HFFc6 (cell line): ENCODE measurements around the gene PSD2. TPM values are rescaled to one million over a fixed set of nuclear protein-coding genes. Genes with fewer than 3 reads are reported as not detected.

Experiments used
- DNase-seq: peaks from one replicate; pipeline ENCODE4 v3.0.0-alpha.2; 2018
- H3K27ac Mint-ChIP-seq: 2 replicates; pipeline ENCODE4 v1.8.0; 2020; ENCODE audit warnings: mild to moderate bottlenecking, mixed read lengths
- H3K27me3 Mint-ChIP-seq: 2 replicates; pipeline ENCODE4 v1.8.0; 2021; ENCODE audit warnings: mild to moderate bottlenecking, moderate library complexity, mixed read lengths; ENCODE audit not compliant: insufficient read depth
- H3K36me3 Mint-ChIP-seq: 2 replicates; pipeline ENCODE4 v1.8.0; 2021; ENCODE audit warnings: low read depth, mixed read lengths
- H3K4me1 Mint-ChIP-seq: 2 replicates; pipeline ENCODE4 v1.8.0; 2020; ENCODE audit warnings: low read depth, mixed read lengths
- H3K4me3 Mint-ChIP-seq: 2 replicates; pipeline ENCODE4 v1.8.0; 2020; ENCODE audit warnings: mild to moderate bottlenecking, moderate library complexity, mixed read lengths
- H3K9me3 Mint-ChIP-seq: 2 replicates; pipeline ENCODE4 v1.8.0; 2020; ENCODE audit warnings: mild to moderate bottlenecking, mixed read lengths
- total RNA-seq, 6 experiments: library from RNA; stranded (reverse); fragmentation: NEBNext Ultra II Directional; extraction: Animal tissue kit (Norgen Biotek cat#: 25700); gene quantifications; 2 replicates in 1 of 6; 3 replicates in 5 of 6; pipeline ENCODE4 v1.2.3, GENCODE V29; 2021
- TF ChIP-seq, protein P1 (sequence below): fragments of 200-600 bp; sonication (generic); IDR thresholded peaks from 2 replicates; pipeline ENCODE4 v1.5.0; 2021; ENCODE audit warnings: antibody characterized with exemption, mild to moderate bottlenecking

Gene PSD2
- total RNA-seq, 6 experiments from 2014 or later, result 0.02 to 0.14 (median 0.07) TPM; not detected in 1

DNA sequence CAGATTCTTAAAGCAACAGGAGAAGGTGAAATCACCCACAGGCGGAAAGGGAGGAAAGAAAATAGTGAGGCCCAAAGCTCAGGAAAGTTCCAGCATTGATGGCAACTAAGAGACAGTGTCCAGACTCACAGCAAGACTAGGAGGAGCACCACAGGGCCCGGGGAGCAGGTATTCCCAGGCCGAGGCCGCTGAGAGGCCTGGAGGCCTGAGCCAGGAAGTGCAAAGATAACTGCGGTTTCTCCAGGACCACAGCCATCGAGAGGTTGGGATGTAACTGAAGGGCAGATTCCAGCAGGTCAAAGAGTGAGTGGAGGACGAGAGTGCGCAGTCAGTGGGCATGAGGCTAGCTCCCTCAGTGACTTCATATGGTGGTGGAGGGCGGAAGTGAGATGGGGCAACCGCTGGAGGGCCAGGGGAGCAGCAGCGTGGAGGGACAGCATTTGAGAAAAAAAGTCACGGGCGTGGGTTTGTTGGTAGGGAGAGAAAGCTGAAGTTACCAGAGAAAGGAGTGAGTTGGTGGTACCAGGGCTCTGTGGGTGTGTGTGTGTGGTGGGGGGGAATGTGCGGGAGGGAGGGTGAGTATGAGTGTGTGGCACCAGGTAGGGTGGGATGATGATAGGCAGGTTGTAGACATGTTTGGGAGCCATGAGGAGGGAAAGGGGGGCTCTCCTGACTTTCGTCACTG is 89.7 kb downstream of the PSD2 start:
- no peak overlapping the region for H3K4me3 Mint-ChIP-seq
- H3K36me3 Mint-ChIP-seq, result no peaks in the 10 kb centered on the region
- H3K4me1 Mint-ChIP-seq, result peaks cover 8% of the 10 kb centered on the region
- peaks cover 64% of the 10 kb centered on the region for H3K27me3 Mint-ChIP-seq
- TF ChIP-seq, protein P1, sequence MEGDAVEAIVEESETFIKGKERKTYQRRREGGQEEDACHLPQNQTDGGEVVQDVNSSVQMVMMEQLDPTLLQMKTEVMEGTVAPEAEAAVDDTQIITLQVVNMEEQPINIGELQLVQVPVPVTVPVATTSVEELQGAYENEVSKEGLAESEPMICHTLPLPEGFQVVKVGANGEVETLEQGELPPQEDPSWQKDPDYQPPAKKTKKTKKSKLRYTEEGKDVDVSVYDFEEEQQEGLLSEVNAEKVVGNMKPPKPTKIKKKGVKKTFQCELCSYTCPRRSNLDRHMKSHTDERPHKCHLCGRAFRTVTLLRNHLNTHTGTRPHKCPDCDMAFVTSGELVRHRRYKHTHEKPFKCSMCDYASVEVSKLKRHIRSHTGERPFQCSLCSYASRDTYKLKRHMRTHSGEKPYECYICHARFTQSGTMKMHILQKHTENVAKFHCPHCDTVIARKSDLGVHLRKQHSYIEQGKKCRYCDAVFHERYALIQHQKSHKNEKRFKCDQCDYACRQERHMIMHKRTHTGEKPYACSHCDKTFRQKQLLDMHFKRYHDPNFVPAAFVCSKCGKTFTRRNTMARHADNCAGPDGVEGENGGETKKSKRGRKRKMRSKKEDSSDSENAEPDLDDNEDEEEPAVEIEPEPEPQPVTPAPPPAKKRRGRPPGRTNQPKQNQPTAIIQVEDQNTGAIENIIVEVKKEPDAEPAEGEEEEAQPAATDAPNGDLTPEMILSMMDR, result no peak
- H3K27ac Mint-ChIP-seq, result no peak overlapping the region
- no peaks in the 10 kb centered on the region for H3K9me3 Mint-ChIP-seq
- DNase-seq, result peak; percentile 4

DNA sequence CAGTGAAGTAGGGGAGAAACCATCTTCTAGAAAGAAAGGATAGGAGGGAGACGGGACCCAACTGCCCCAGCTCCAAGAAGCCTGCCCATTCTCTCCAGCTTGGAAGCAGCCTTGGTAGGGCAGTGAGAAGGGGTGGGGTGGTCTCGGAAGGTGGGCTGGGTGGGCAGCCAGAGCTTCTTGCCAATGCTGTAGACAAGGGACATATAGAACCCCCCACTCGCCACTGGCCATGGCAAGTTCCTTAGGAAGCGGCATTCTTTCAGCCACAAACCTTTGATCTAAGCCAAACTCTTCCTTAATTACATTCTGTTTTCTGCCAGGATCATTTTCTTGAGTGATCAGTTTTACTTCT is 90.2 kb downstream of the PSD2 start:
- H3K4me3 Mint-ChIP-seq, result no peak overlapping the region
- H3K27ac Mint-ChIP-seq, result no peak overlapping the region
- H3K27me3 Mint-ChIP-seq, result peaks cover 69% of the 10 kb centered on the region
- H3K4me1 Mint-ChIP-seq, result peaks cover 8% of the 10 kb centered on the region
- TF ChIP-seq, protein P1, result no peak
- DNase-seq, result no peak
- H3K9me3 Mint-ChIP-seq, result no peaks in the 10 kb centered on the region
- H3K36me3 Mint-ChIP-seq, result no peaks in the 10 kb centered on the region

DNA sequence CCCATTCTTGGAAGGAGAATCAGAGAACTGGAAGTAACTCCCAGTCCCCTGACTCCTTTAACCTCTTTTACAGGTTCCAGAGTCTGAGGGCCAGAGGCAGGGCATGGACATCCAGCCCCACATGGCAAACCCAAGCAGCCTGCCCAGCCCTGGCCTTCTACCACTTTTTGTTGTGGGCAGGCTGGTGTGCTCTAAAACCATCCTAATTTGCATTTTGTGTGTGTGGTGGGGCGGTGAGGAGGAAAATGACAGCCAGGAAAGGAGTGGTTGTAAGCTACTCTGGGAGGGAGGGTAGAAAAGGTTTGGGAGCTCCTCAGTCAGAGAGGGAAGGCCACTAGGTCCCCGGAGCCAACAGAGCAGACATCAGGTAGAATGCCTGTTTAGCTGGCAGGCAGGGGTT is 90.6 kb downstream of the PSD2 start:
- no peak for DNase-seq
- TF ChIP-seq, protein P1, result no peak
- Mint-ChIP-seq H3K36me3 (no peaks in the 10 kb centered on the region), H3K27ac (no peak overlapping the region), H3K4me3 (no peak overlapping the region), H3K4me1 (peaks cover 8% of the 10 kb centered on the region), H3K9me3 (no peaks in the 10 kb centered on the region), H3K27me3 (peaks cover 69% of the 10 kb centered on the region)

DNA sequence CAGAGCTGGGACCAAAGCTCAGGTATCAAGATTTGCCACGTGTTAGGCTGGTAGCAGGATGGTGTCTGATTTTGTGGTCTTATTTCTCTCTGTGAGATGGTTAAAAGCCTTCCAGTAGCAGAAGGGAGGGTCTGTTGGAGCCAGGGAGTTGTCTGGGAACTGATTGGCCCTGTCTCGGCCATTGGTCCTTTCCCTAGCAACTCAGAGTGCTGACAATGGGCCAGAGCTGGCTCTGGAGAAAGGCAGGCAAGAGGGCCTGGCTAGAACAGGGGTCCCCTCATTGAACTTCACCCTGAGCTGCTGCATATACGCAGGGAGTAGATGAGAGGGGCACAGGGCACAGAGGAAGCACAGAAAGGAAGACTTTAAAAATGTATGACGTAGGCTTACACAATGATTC is 92.8 kb downstream of the PSD2 start:
- H3K27me3 Mint-ChIP-seq, result peaks cover 72% of the 10 kb centered on the region
- peaks cover 8% of the 10 kb centered on the region for H3K4me1 Mint-ChIP-seq
- no peak overlapping the region for H3K27ac Mint-ChIP-seq
- no peaks in the 10 kb centered on the region for H3K36me3 Mint-ChIP-seq
- no peaks in the 10 kb centered on the region for H3K9me3 Mint-ChIP-seq
- TF ChIP-seq, protein P1, result no peak
- H3K4me3 Mint-ChIP-seq, result no peak overlapping the region
- no peak for DNase-seq

DNA sequence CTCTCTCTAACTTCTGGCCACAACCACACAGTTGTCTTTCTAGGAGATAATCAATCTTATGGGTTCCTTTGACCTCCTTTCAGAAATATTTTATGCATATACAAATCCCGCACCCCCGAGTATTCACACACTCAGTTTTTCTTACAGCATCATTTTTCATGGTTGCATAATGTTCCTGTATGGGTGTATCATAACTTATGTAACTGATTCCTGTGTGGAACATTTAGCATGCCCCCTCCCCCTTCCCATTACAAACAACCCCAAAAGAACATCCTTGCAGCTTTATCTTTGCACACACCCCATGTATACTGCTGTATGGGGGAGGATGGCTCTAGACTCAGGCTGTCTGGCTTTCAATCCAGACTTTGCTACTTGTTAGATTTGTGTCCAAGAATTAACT is 93.8 kb downstream of the PSD2 start:
- no peak overlapping the region for H3K4me3 Mint-ChIP-seq
- H3K27me3 Mint-ChIP-seq, result peaks cover 70% of the 10 kb centered on the region
- TF ChIP-seq, protein P1, result no peak
- no peaks in the 10 kb centered on the region for H3K36me3 Mint-ChIP-seq
- peaks cover 8% of the 10 kb centered on the region for H3K4me1 Mint-ChIP-seq
- H3K27ac Mint-ChIP-seq, result no peak overlapping the region
- H3K9me3 Mint-ChIP-seq, result no peaks in the 10 kb centered on the region
- DNase-seq, result no peak
